DLD1 (cell line): ENCODE results near the gene USP13.

Source experiments
- in situ Hi-C: cut with HindIII; loops from 2 replicates; pipeline ENCODE4 v1.10.0; 2017; ENCODE audit warnings: low sequenced_read_pairs

USP13 gene

GRCh38 chr3:179791793-179792192 lies 139.0 kb downstream of the USP13 start:
- in situ Hi-C loops = no loop called here

GRCh38 chr3:179794355-179794754 lies 141.5 kb downstream of the USP13 start:
- in situ Hi-C loops = no loop called here

GRCh38 chr3:179796421-179796820 lies 143.6 kb downstream of the USP13 start:
- in situ Hi-C loops = no loop called here

GRCh38 chr3:179797192-179797591 lies 144.4 kb downstream of the USP13 start:
- in situ Hi-C loops = no loop called here

- in situ Hi-C loops = no loop called here
These were observed 148.4 kb downstream of the USP13 start for GRCh38 chr3:179801263-179801662.

- in situ Hi-C loops = no loop called here
These were observed 149.0 kb downstream of the USP13 start for GRCh38 chr3:179801856-179802255.

GRCh38 chr3:179806177-179806576 lies 153.3 kb downstream of the USP13 start:
- in situ Hi-C loops = no loop called here

- in situ Hi-C loops = no loop called here
These were observed 154.7 kb downstream of the USP13 start for GRCh38 chr3:179807588-179807987.

- in situ Hi-C loops = no loop called here
These were observed 156.8 kb downstream of the USP13 start for GRCh38 chr3:179809639-179810038.

GRCh38 chr3:179811321-179812095 lies 158.7 kb downstream of the USP13 start:
- in situ Hi-C loops = no loop called here

GRCh38 chr3:179812096-179812382 lies 159.2 kb downstream of the USP13 start:
- in situ Hi-C loops = no loop called here

GRCh38 chr3:179819379-179819778 lies 166.5 kb downstream of the USP13 start:
- in situ Hi-C loops = no loop called here

GRCh38 chr3:179822296-179822695 lies 169.5 kb downstream of the USP13 start:
- in situ Hi-C loops = no loop called here

GRCh38 chr3:179825527-179826246 lies 172.8 kb downstream of the USP13 start:
- in situ Hi-C loops = no loop called here

GRCh38 chr3:179826247-179826637 lies 173.4 kb downstream of the USP13 start:
- in situ Hi-C loops = no loop called here

- in situ Hi-C loops = no loop called here
These were observed 175.9 kb downstream of the USP13 start for GRCh38 chr3:179828738-179829137.

GRCh38 chr3:179829401-179829800 lies 176.6 kb downstream of the USP13 start:
- in situ Hi-C loops = no loop called here

GRCh38 chr3:179832333-179832854 lies 179.6 kb downstream of the USP13 start:
- in situ Hi-C loops = no loop called here

GRCh38 chr3:179833294-179833693 lies 180.5 kb downstream of the USP13 start:
- in situ Hi-C loops = no loop called here

- in situ Hi-C loops = no loop called here
These were observed 184.5 kb downstream of the USP13 start for GRCh38 chr3:179837374-179837773.
